H9 (cell line): ENCODE measurements around the gene MIAT. TPM values are rescaled to one million over a fixed set of nuclear protein-coding genes. Genes with fewer than 3 reads are reported as not detected.

ENCODE experiments used
- DNase-seq: peaks from one replicate; pipeline ENCODE4 v3.0.0-alpha.2; 2017
- H2AFZ ChIP-seq: one replicate; pipeline ENCODE4 v1.6.1; 2013; ENCODE audit warnings: mild to moderate bottlenecking, low read length, control low read depth, moderate library complexity
- H2AK5ac ChIP-seq: 2 replicates; pipeline ENCODE4 v1.6.1; 2013; ENCODE audit warnings: low read length, control low read depth, mixed read lengths; ENCODE audit not compliant: insufficient read length
- H2BK120ac ChIP-seq: one replicate; pipeline ENCODE4 v1.6.1; 2013; ENCODE audit warnings: low read depth, mild to moderate bottlenecking, low read length, control low read depth, inconsistent platforms; ENCODE audit not compliant: poor library complexity, severe bottlenecking
- H2BK12ac ChIP-seq: 2 replicates; pipeline ENCODE4 v1.6.1; 2013; ENCODE audit warnings: low read length, control low read depth, mixed read lengths, low read depth; ENCODE audit not compliant: insufficient read length
- H2BK15ac ChIP-seq: 2 replicates; pipeline ENCODE4 v1.6.1; 2013; ENCODE audit warnings: low read depth, low read length, control low read depth
- H2BK20ac ChIP-seq: one replicate; pipeline ENCODE4 v1.6.1; 2013; ENCODE audit warnings: low read depth, mild to moderate bottlenecking, low read length, control low read depth, inconsistent platforms; ENCODE audit not compliant: poor library complexity, severe bottlenecking
- H2BK5ac ChIP-seq: 2 replicates; pipeline ENCODE4 v1.6.1; 2013; ENCODE audit warnings: low read length, control low read depth, mixed read lengths; ENCODE audit not compliant: insufficient read length
- H3K14ac ChIP-seq: 2 replicates; pipeline ENCODE4 v1.6.1; 2013; ENCODE audit warnings: low read length, control low read depth; ENCODE audit not compliant: insufficient read depth
- H3K18ac ChIP-seq: 2 replicates; pipeline ENCODE4 v1.6.1; 2013; ENCODE audit warnings: low read depth, mild to moderate bottlenecking, mixed read lengths, low read length, control low read depth; ENCODE audit not compliant: insufficient read length
- H3K23ac ChIP-seq: 2 replicates; pipeline ENCODE4 v1.6.1; 2013; ENCODE audit warnings: low read length, control low read depth, mixed read lengths, low read depth; ENCODE audit not compliant: insufficient read length
- H3K23me2 ChIP-seq: 2 replicates; pipeline ENCODE4 v1.6.1; 2013; ENCODE audit warnings: low read depth, mild to moderate bottlenecking, mixed read lengths, low read length, control low read depth; ENCODE audit not compliant: insufficient read length, poor library complexity, severe bottlenecking
- H3K27ac ChIP-seq: 2 replicates; pipeline ENCODE4 v1.5.1; 2013; ENCODE audit warnings: low read length, control low read depth, mixed read lengths, low read depth; ENCODE audit not compliant: insufficient read length
- H3K27me3 ChIP-seq: 2 replicates; pipeline ENCODE4 v1.6.1; 2013; ENCODE audit warnings: low read length, control low read depth, inconsistent platforms; ENCODE audit not compliant: insufficient read depth
- H3K4ac ChIP-seq: 2 replicates; pipeline ENCODE4 v1.6.1; 2013; ENCODE audit warnings: low read depth, mild to moderate bottlenecking, control low read depth, inconsistent platforms, low read length, moderate library complexity
- H3K4me1 ChIP-seq: 2 replicates; pipeline ENCODE4 v1.6.1; 2013; ENCODE audit warnings: low read length, control low read depth, inconsistent platforms; ENCODE audit not compliant: insufficient read depth
- H3K4me2 ChIP-seq: 2 replicates; pipeline ENCODE4 v1.6.1; 2013; ENCODE audit warnings: low read length, control low read depth, mixed read lengths; ENCODE audit not compliant: insufficient read length, insufficient read depth
- H3K56ac ChIP-seq: 2 replicates; pipeline ENCODE4 v1.6.1; 2013; ENCODE audit warnings: low read depth, mild to moderate bottlenecking, mixed read lengths, low read length, control low read depth; ENCODE audit not compliant: insufficient read length
- H3K79me1 ChIP-seq: 2 replicates; pipeline ENCODE4 v1.6.1; 2013; ENCODE audit warnings: low read depth, mild to moderate bottlenecking, moderate library complexity, low read length, control low read depth, inconsistent platforms; ENCODE audit not compliant: insufficient read depth, poor library complexity, severe bottlenecking
- H3K79me2 ChIP-seq: 2 replicates; pipeline ENCODE4 v1.6.1; 2013; ENCODE audit warnings: low read length, control low read depth, inconsistent platforms; ENCODE audit not compliant: insufficient read depth
- H3K9ac ChIP-seq: 2 replicates; pipeline ENCODE4 v1.6.1; 2013; ENCODE audit warnings: low read length, control low read depth, mixed read lengths; ENCODE audit not compliant: insufficient read length; ENCODE audit errors: extremely low read depth
- H3K9me3 ChIP-seq: one replicate; pipeline ENCODE4 v1.6.1; 2013; ENCODE audit warnings: low read depth, low read length, inconsistent platforms; ENCODE audit not compliant: control insufficient read depth
- H3T11ph ChIP-seq: one replicate; pipeline ENCODE4 v1.6.1; 2013; ENCODE audit warnings: mild to moderate bottlenecking, low read length, control low read depth, inconsistent platforms
- H4K20me1 ChIP-seq: one replicate; pipeline ENCODE4 v1.6.1; 2013; ENCODE audit not compliant: control insufficient read depth, insufficient read length, insufficient read depth
- H4K5ac ChIP-seq: 2 replicates; pipeline ENCODE4 v1.6.1; 2013; ENCODE audit warnings: low read depth, mild to moderate bottlenecking, mixed read lengths, low read length, control low read depth; ENCODE audit not compliant: insufficient read length
- H4K8ac ChIP-seq: replicated peaks from 2 replicates; pipeline ENCODE4 v1.6.1; 2013; ENCODE audit warnings: low read length, control low read depth, mixed read lengths, low read depth; ENCODE audit not compliant: insufficient read length
- H4K91ac ChIP-seq: 2 replicates; pipeline ENCODE4 v1.6.1; 2013; ENCODE audit warnings: low read depth, mild to moderate bottlenecking, moderate library complexity, mixed read lengths, low read length, control low read depth; ENCODE audit not compliant: insufficient read length
- H3K27ac Mint-ChIP-seq, 3 experiments: 2 replicates in 2 of 3; 3 replicates in 1 of 3; pipeline ENCODE4 v1.8.0; 2020 to 2021; ENCODE audit warnings: mixed read lengths in 3 of 3, mild to moderate bottlenecking in 1 of 3, moderate library complexity in 1 of 3
- H3K27me3 Mint-ChIP-seq: 2 replicates; pipeline ENCODE4 v1.8.0; 2021; ENCODE audit warnings: low read depth, mild to moderate bottlenecking, moderate library complexity, mixed read lengths
- H3K36me3 Mint-ChIP-seq, 3 experiments: 2 replicates in 2 of 3; 3 replicates in 1 of 3; pipeline ENCODE4 v1.8.0; 2020 to 2021; ENCODE audit warnings: low read depth in 3 of 3, mixed read lengths in 3 of 3; ENCODE audit not compliant: insufficient read depth in 1 of 3
- H3K4me1 Mint-ChIP-seq, 2 experiments: 2 replicates each; pipeline ENCODE4 v1.8.0; 2020; ENCODE audit warnings: mixed read lengths in 2 of 2
- H3K4me3 Mint-ChIP-seq, 2 experiments: 2 replicates in 1 of 2; 3 replicates in 1 of 2; pipeline ENCODE4 v1.8.0; 2020 to 2021; ENCODE audit warnings: mild to moderate bottlenecking in 2 of 2, mixed read lengths in 2 of 2, moderate library complexity in 1 of 2
- H3K9me3 Mint-ChIP-seq, 2 experiments: 2 replicates in 1 of 2; 3 replicates in 1 of 2; pipeline ENCODE4 v1.8.0; 2020; ENCODE audit warnings: mild to moderate bottlenecking in 2 of 2, mixed read lengths in 2 of 2, moderate library complexity in 1 of 2
- CTCF ChIP-seq: fragments of 200-600 bp; sonication (generic); conservative IDR thresholded peaks from 3 replicates; pipeline ENCODE4 v1.8.0; 2021; ENCODE audit warnings: antibody characterized with exemption, mild to moderate bottlenecking
- WGBS: extraction: QIAGEN DNeasy Blood & Tissue Kit; methylation state at CpG from one replicate; pipeline ENCODE4 v1.1.7; 2013; ENCODE audit warnings: missing lambda C conversion rate, low lambda C conversion rate, mixed read lengths; ENCODE audit not compliant: insufficient read length; ENCODE audit errors: extremely low coverage; 5-methylcytosine and 5-hydroxymethylcytosine counted together
- total RNA-seq: library from RNA; stranded (reverse); gene quantifications from 2 replicates; pipeline ENCODE4 v1.2.1, GENCODE V29; 2021

The MIAT gene
- total RNA-seq, 1 experiment from 2014 or later = 85.6 TPM

DNA sequence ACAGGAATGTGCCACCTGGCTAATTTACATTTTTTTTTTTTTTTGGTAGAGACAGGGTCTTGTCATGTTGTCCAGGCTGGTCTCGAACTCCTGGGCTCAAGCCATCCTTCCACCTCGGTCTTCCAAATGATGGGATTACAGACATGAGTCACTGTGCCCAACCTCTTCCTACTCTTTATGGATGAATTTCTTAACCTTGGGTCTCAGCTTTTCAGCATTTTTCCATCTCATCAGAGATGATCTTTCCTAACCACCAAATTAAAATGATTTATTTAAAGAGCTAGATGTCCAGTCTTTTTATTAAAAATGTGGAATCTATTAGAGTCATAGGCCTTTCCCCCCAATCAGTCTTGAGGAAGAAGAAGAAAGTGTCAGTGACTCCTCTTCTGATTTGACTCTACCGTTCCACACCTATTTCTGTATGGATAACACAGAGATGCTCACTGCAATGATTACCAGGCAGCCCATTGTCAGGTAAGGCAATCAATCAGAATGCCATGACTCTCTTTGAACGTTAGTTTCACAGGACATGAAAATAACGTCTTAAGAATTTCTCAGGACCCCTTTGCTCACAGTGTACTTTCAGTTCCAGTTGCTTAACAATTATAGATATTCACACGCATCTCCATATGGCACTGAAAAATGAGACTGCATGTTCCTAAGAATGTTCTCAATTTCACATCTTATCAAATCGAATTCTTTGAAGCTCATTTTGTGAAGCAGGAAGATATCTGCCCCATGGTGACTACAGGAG lies 51.0 kb downstream of the MIAT start:
- H3K79me2 ChIP-seq = no peaks in the 10 kb centered on the region
- H3K14ac ChIP-seq = no peak overlapping the region
- no peaks in the 10 kb centered on the region for H3K27me3 Mint-ChIP-seq
- no peak overlapping the region for H3K9ac ChIP-seq
- H3K27me3 ChIP-seq = no peaks in the 10 kb centered on the region
- no peak overlapping the region for H3K4me3 Mint-ChIP-seq
- H4K8ac ChIP-seq = no peak overlapping the region
- no peaks in the 10 kb centered on the region for H3K4me1 ChIP-seq
- no peak for DNase-seq
- no peak overlapping the region for H2AK5ac ChIP-seq
- H3K4me1 Mint-ChIP-seq = peaks cover 17 to 20% of the 10 kb centered on the region in 2 experiments
- H3K4ac ChIP-seq = no peak overlapping the region
- no peak overlapping the region for H2AFZ ChIP-seq
- H3K27ac ChIP-seq = no peak overlapping the region
- no peak overlapping the region for H3K4me2 ChIP-seq
- no peak overlapping the region for H3K18ac ChIP-seq
- H2BK15ac ChIP-seq = no peak overlapping the region
- no peak overlapping the region for H4K91ac ChIP-seq
- H3K27ac Mint-ChIP-seq = no peak overlapping the region
- no peak overlapping the region for H4K5ac ChIP-seq
- no peaks in the 10 kb centered on the region for H4K20me1 ChIP-seq
- no CpG with 5 or more reads among the region's 7 CpGs for WGBS
- H3K79me1 ChIP-seq = no peaks in the 10 kb centered on the region
- no peak overlapping the region for H2BK12ac ChIP-seq
- H2BK20ac ChIP-seq = no peak overlapping the region
- H2BK5ac ChIP-seq = no peak overlapping the region
- H3K36me3 Mint-ChIP-seq = peaks cover 15 to 20% (median 19%) of the 10 kb centered on the region in 3 experiments
- no peak for TF ChIP-seq CTCF
- H3T11ph ChIP-seq = no peak overlapping the region
- H3K23me2 ChIP-seq = no peaks in the 10 kb centered on the region
- H2BK120ac ChIP-seq = no peak overlapping the region
- no peaks in the 10 kb centered on the region for H3K9me3 ChIP-seq
- no peak overlapping the region for H3K56ac ChIP-seq
- H3K9me3 Mint-ChIP-seq = peaks cover 15% of the 10 kb centered on the region in 2 experiments
- no peak overlapping the region for H3K23ac ChIP-seq
